Right atrium auricular region (tissue), 2 donors: ENCODE results near the gene DLK2. TPM values are rescaled to one million over a fixed set of nuclear protein-coding genes. Genes with fewer than 3 reads are reported as not detected.

Experiments used
- DNase-seq: peaks from one replicate; pipeline ENCODE4 v3.0.0-alpha.2; 2019; ENCODE audit warnings: low spot score
- H3K27ac ChIP-seq, 2 donors: fragments of 200-600 bp; sonication (generic); 1 replicate in 1 of 2; 2 replicates in 1 of 2; pipeline ENCODE4 v1.5.1; 2016 to 2019
- H3K27me3 ChIP-seq, 2 donors: fragments of 200-600 bp; sonication (generic); one replicate each; pipeline versions ENCODE4 v1.5.1 to v1.6.0; 2017 to 2019
- H3K36me3 ChIP-seq: fragments of 200-600 bp; sonication (generic); one replicate; pipeline ENCODE4 v1.5.1; 2016
- H3K4me1 ChIP-seq, 2 donors: fragments of 200-600 bp; sonication (generic); one replicate each; pipeline versions ENCODE4 v1.5.1 to v1.6.0; 2017 to 2019
- H3K4me3 ChIP-seq, 2 donors: fragments of 200-600 bp; sonication (generic); 1 replicate in 1 of 2; 2 replicates in 1 of 2; pipeline ENCODE4 v1.5.1; 2017 to 2019; ENCODE audit warnings: mild to moderate bottlenecking in 1 of 2, moderate library complexity in 1 of 2
- H3K9me3 ChIP-seq, 2 donors: fragments of 200-600 bp; sonication (generic); one replicate each; pipeline ENCODE4 v1.5.1; 2019
- total RNA-seq, 2 donors: library from RNA; depleted of rRNA; stranded (reverse); fragments of >200 nt; gene quantifications; one replicate each; pipeline ENCODE4 v1.1.0, GENCODE V29; 2016
- TF ChIP-seq, protein P1 (sequence below), 2 donors: fragments of 200-600 bp; sonication (generic); IDR thresholded peaks; one replicate each; pipeline ENCODE4 v1.5.1; 2019; ENCODE audit warnings: antibody characterized with exemption in 2 of 2

The DLK2 gene
- total RNA-seq, 2 donors from 2014 or later = 1.3 TPM; not detected in 1

DNA sequence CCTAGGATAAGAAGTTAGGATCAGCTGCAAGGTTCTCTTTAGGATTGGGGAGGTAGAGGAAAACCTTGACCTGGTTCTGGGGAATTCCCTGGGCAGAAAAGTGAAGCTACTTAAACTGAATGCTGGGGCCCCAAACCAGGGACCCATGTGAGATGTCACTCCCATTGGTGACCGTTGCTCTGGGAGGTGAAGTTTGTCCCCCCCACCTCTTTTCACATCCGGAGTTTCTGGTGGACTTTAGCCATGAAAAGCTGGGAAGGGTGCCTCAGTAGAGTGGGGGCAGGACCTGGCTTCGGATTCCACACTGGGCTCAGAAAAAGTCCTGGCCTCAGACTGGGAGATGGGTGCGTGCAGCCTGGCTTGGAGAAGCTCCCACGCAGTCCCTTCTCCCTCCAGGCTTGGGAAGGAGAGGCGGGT is 35.2 kb upstream of the DLK2 start:
- Histone ChIP-seq H3K27me3 (no peaks in the 10 kb centered on the region), H3K36me3 (no peaks in the 10 kb centered on the region), H3K4me3 (no peak overlapping the region), H3K27ac (no peak overlapping the region), H3K4me1 (peaks cover 0 to 8% of the 10 kb centered on the region in 2 donors), H3K9me3 (no peaks in the 10 kb centered on the region)
- TF ChIP-seq, protein P1, sequence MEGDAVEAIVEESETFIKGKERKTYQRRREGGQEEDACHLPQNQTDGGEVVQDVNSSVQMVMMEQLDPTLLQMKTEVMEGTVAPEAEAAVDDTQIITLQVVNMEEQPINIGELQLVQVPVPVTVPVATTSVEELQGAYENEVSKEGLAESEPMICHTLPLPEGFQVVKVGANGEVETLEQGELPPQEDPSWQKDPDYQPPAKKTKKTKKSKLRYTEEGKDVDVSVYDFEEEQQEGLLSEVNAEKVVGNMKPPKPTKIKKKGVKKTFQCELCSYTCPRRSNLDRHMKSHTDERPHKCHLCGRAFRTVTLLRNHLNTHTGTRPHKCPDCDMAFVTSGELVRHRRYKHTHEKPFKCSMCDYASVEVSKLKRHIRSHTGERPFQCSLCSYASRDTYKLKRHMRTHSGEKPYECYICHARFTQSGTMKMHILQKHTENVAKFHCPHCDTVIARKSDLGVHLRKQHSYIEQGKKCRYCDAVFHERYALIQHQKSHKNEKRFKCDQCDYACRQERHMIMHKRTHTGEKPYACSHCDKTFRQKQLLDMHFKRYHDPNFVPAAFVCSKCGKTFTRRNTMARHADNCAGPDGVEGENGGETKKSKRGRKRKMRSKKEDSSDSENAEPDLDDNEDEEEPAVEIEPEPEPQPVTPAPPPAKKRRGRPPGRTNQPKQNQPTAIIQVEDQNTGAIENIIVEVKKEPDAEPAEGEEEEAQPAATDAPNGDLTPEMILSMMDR (IDR thresholded peaks at IDR 0.05) = no peak
- DNase-seq = no peak

DNA sequence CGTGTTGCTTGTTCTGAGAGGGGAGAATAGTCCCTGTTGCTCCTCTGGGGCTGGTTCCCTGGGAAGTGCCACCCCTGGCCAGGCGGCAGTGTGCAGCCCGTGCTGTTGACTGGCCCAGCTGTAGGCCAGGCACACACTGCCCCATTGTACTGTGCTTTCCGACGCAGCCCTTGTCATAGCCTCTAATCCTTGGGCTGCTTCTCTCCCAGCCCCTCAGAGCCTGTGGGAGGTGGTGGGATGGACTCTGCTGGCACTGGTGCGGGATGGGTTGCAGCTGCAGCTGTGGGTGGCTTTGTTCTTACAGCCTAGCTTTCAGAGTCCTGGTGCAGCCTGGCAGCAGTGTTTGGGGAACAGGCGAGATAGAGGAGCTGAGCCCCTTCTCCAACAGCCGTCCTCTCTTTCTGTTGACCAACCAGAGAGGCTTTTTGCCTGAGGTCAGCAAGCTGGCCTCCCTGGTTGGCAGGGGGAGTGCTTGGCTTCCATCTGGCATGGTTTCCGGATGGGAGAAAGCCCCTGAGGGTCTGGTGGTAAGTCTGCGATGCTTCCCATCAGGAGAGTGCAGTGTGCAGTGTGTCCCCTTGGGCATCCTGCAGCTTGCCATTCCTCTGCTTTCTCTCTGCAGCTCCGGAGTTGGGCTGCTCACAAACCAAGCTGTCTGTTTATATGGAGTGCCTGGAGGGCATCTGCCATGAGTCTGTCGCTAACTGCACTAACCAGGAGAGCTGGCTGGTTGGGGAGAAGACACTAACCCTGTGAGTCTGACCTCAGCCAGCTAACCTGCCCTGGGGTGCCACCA is 34.1 kb upstream of the DLK2 start:
- no peak overlapping the region for H3K27ac ChIP-seq
- H3K4me3 ChIP-seq = no peak overlapping the region
- TF ChIP-seq, protein P1 (IDR thresholded peaks at IDR 0.05) = no peak
- H3K9me3 ChIP-seq = no peaks in the 10 kb centered on the region
- H3K27me3 ChIP-seq = no peaks in the 10 kb centered on the region
- no peaks in the 10 kb centered on the region for H3K36me3 ChIP-seq
- H3K4me1 ChIP-seq = no peaks in the 10 kb centered on the region
- no peak for DNase-seq

DNA sequence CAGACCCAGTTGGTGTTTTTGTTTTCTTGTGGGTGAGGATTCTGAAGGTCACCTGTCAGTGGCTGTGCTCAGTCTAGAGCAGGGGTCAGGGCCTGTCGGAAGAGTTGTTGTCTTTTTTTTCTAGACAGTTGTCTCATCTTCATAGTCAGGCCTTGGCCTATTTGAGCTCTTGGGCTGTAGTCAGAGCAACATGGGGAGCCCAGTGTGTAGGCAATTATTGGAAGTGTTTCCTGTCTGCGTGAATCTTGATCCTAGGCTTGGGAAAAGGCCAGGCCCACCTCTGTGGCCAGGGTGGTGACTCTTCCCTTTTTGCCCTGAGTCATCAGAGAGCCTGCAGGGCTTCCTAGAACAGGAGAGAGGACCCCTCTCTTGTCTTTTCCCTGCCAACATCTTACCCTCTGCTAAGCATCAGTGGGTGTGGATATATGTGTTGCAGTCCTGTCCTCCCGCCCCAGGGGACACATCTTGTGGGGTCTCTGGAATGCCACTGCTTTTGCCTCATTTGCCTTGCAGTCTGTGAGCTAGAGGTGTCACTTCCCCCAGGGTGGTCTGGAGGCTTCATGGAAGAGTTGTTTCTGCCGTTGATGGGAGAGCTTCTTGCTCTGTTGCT is 33.4 kb upstream of the DLK2 start:
- no peaks in the 10 kb centered on the region for H3K36me3 ChIP-seq
- no peak for DNase-seq

DNA sequence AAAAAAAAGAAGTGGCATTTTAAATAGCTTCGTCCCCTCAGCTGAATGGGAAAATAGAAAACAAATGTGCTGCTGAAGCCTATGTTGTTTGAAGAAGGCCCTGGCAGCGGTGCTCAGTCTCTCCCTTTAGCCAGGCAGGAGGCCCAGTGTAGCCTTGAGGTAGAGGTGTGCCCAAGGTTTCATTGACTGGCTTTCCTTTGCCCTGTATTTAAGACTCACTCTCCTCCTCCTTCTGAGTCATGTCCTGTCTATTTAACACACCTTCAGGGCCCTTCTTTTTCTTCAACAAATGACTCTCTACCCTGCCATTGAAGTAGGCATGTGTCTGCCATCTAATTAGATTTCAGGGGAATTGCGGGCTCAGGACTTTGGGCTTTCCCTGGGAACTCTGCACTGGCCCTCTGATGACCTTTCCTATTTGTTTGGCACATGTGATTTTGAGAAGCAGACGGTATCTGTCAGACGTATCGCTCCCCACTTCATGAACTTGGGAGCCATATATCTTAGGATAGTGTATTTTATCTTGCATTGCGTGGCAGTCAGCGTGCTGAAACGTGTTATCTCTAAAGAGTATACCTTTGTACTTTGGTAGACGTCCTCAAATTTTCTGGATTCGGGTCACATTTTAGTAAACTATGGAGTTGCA is 26.4 kb upstream of the DLK2 start:
- DNase-seq = no peak
- Histone ChIP-seq H3K4me1 (peaks cover 0 to 17% of the 10 kb centered on the region in 2 donors), H3K27ac (no peak overlapping the region), H3K27me3 (no peaks in the 10 kb centered on the region), H3K36me3 (no peaks in the 10 kb centered on the region), H3K4me3 (no peak overlapping the region), H3K9me3 (no peaks in the 10 kb centered on the region)
- TF ChIP-seq, protein P1 (IDR thresholded peaks at IDR 0.05) = no peak

More for the DNA sequence above, 33.4 kb upstream of the DLK2 start:
- H3K9me3 ChIP-seq = no peaks in the 10 kb centered on the region
- no peak overlapping the region for H3K4me3 ChIP-seq
- TF ChIP-seq, protein P1 (IDR thresholded peaks at IDR 0.05) = no peak
- H3K27me3 ChIP-seq = no peaks in the 10 kb centered on the region
- no peaks in the 10 kb centered on the region for H3K4me1 ChIP-seq
- H3K27ac ChIP-seq = no peak overlapping the region

DNA sequence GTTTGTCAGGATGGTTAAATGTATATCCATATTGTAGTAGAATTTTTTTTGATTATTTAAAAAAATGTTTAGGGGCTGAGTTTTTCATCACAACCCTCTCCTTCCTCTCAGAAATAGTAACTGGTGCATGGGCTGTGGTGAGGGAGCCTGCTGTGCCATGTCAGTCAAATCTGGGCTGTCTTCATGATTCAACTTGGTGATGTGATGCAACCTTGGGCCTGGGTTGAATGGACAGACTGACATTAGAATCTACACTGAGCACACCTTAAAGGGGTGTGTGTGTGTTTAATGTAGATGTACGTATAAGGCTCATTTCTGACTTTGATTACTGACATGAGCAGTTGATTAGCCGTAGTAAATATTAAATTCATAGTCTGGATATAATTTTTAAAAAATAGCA is 25.7 kb upstream of the DLK2 start:
- TF ChIP-seq, protein P1 (IDR thresholded peaks at IDR 0.05) = no peak
- Histone ChIP-seq H3K36me3 (no peaks in the 10 kb centered on the region), H3K4me3 (no peak overlapping the region), H3K27ac (no peak overlapping the region), H3K27me3 (no peaks in the 10 kb centered on the region), H3K9me3 (no peaks in the 10 kb centered on the region), H3K4me1 (peaks cover 0 to 19% of the 10 kb centered on the region in 2 donors)
- DNase-seq = no peak
